Measurements from ENCODE around the gene P2RY8.
"Not testable (repeated sequence)": the region's sequence is repeated elsewhere in the genome, so short reads cannot be mapped to it uniquely, and the experiment has no call there.

The P2RY8 gene

GRCh38 chrX:1449036-1449822 is 87.8 kb downstream of the P2RY8 start:
- H3K79me2 ChIP-seq: peaks cover 18% of the 10 kb centered on the region
- no peaks in the 10 kb centered on the region for H3K36me3 ChIP-seq (ENCODE audit: control insufficient read depth, insufficient read depth, low read length)
- no peak overlapping the region for H2AFZ ChIP-seq
- TF ChIP-seq CTCF (IDR thresholded peaks at IDR 0.05): no peak
- no peaks in the 10 kb centered on the region for H3K9me3 ChIP-seq (ENCODE audit: control insufficient read depth, low read length)
- H3K27ac ChIP-seq: no peak overlapping the region
- H3K27me3 ChIP-seq (ENCODE audit: control insufficient read depth, insufficient read depth, low read length): no peaks in the 10 kb centered on the region
- no peaks in the 10 kb centered on the region for H3K4me1 ChIP-seq
- H3K4me3 ChIP-seq (ENCODE audit: low read depth, low read length): no peak overlapping the region
- no peak overlapping the region for H3K4me2 ChIP-seq (ENCODE audit: low read length)
- no peak overlapping the region for H3K9ac ChIP-seq

- not testable (repeated sequence) for H3K9me3 ChIP-seq (ENCODE audit: control insufficient read depth, low read length); H3K4me3 ChIP-seq (ENCODE audit: low read depth, low read length); H3K4me2 ChIP-seq (ENCODE audit: low read length)
Observed at GRCh38 chrX:1448573-1449001, 88.4 kb downstream of the P2RY8 start.

GRCh38 chrX:1447969-1448572 is 88.9 kb downstream of the P2RY8 start:
- not testable (repeated sequence) for H3K36me3 ChIP-seq (ENCODE audit: control insufficient read depth, insufficient read depth, low read length); H3K9ac ChIP-seq; H2AFZ ChIP-seq; H3K4me1 ChIP-seq; H3K9me3 ChIP-seq (ENCODE audit: control insufficient read depth, low read length); H3K4me3 ChIP-seq (ENCODE audit: low read depth, low read length); H3K27ac ChIP-seq; H3K27me3 ChIP-seq (ENCODE audit: control insufficient read depth, insufficient read depth, low read length); H3K4me2 ChIP-seq (ENCODE audit: low read length)
- peaks cover 18% of the 10 kb centered on the region for H3K79me2 ChIP-seq

More at GRCh38 chrX:1448573-1449001, 88.4 kb downstream of the P2RY8 start:
- not testable (repeated sequence) for H3K27me3 ChIP-seq (ENCODE audit: control insufficient read depth, insufficient read depth, low read length); H3K9ac ChIP-seq; H2AFZ ChIP-seq; H3K27ac ChIP-seq; H3K4me1 ChIP-seq; H3K36me3 ChIP-seq (ENCODE audit: control insufficient read depth, insufficient read depth, low read length)
- H3K79me2 ChIP-seq: peaks cover 18% of the 10 kb centered on the region

- not testable (repeated sequence) for H3K4me2 ChIP-seq (ENCODE audit: low read length); H3K9ac ChIP-seq; H3K4me3 ChIP-seq (ENCODE audit: low read depth, low read length); H3K27ac ChIP-seq; H3K9me3 ChIP-seq (ENCODE audit: control insufficient read depth, low read length); H3K4me1 ChIP-seq; H2AFZ ChIP-seq; H3K36me3 ChIP-seq (ENCODE audit: control insufficient read depth, insufficient read depth, low read length); H3K27me3 ChIP-seq (ENCODE audit: control insufficient read depth, insufficient read depth, low read length)
- H3K79me2 ChIP-seq: peaks cover 16% of the 10 kb centered on the region
Observed at GRCh38 chrX:1446984-1447968, 89.7 kb downstream of the P2RY8 start.

- Histone ChIP-seq H3K27me3 (ENCODE audit: control insufficient read depth, insufficient read depth, low read length) (no peaks in the 10 kb centered on the region), H3K9me3 (ENCODE audit: control insufficient read depth, low read length) (no peaks in the 10 kb centered on the region), H3K4me1 (no peaks in the 10 kb centered on the region), H3K4me2 (ENCODE audit: low read length) (no peak overlapping the region), H3K27ac (no peak overlapping the region), H3K4me3 (ENCODE audit: low read depth, low read length) (no peak overlapping the region), H2AFZ (no peak overlapping the region), H3K36me3 (ENCODE audit: control insufficient read depth, insufficient read depth, low read length) (no peaks in the 10 kb centered on the region), H3K9ac (no peak overlapping the region), H3K79me2 (peaks cover 8% of the 10 kb centered on the region)
- TF ChIP-seq CTCF (IDR thresholded peaks at IDR 0.05): no peak
Observed at GRCh38 chrX:1444561-1445500, 92.2 kb downstream of the P2RY8 start.

Measured in parathyroid adenoma (tissue), 2 donors.